Activated CD4-positive, alpha-beta T cell treated with anti-CD3 and anti-CD28 coated beads, Interleukin-2, Interleukin-4, amounts not matched to agents 100 ng/mL and 50 ng/mL, durations not matched to agents 16 hours and 8 hours (primary cell): Measurements from ENCODE around the gene SYN1.

Experiments used
- DNase-seq: peaks from one replicate; pipeline ENCODE4 v3.0.0-alpha.2; 2020; ENCODE audit warnings: low spot score

Gene SYN1

DNA sequence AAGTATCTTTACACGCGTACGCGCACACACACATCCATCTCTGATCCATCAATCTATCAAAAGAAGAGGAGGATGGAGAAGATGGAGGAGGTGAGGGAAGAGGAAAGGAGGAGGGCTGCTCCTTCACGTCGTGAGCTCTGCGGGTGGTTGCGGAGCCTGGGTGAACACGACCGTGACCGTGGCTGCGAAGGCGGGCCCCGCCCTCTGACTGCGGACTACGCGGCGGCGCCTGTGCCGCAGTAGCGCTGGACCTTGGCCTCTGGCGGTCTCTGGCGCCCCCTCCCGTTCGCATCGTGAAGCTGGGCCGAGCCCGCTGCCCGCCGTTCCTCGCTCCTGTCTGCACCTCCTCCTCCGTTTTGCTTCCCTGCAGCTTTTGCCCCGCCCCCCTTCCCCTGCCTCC lies 96.4 kb downstream of the SYN1 start:
- DNase-seq: peak; percentile 80
